HG02798 (cell line): ENCODE measurements around the gene ANKRD62.

Experiments used
- ATAC-seq: cut with Tn5 transposase; IDR thresholded peaks from one replicate; pipeline ENCODE4 v1.9.1; 2021; ENCODE audit warnings: mild to moderate bottlenecking; ENCODE audit not compliant: unreplicated experiment, poor library complexity

Gene ANKRD62

GRCh38 chr18:12162786-12163185, 69.1 kb downstream of the ANKRD62 start:
- no peak for ATAC-seq

DNA sequence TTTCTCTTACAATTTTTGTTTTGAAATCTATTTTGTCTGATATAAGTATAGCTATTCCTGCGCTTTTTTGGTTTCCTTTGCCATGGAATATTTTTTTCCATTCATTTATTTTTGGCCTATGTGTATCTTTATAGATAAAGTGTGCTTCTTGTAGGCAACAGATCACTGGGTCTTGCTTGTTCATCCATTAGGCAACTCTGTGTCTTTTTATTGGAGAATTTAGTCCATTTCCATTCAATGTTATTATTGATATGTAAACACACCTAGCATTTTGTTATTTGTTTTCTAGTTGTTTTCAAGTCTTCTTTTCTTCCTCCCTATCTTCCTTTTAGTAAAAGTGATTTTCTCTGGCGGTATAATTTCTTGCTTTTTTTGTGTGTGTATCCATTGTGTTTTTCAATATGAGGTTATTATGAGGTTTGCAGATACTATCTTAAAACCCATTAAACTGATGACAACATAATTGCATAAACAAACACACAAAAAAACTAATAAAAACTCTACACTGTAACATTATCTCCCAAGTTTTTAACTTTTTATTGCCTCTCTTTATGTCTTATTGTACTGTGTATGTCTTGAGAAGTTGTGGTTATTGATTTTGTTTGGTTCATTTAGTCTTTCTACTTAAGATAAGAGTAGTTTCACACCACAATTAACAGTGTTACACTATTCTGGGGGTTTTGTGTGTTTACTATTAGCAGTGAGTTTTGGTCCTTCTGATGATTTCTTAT, 71.6 kb downstream of the ANKRD62 start:
- no peak for ATAC-seq
